Stimulated activated CD4-positive, alpha-beta T cell treated with anti-CD3 and anti-CD28 coated beads, Interleukin-4, amount 100 ng/mL, for 4 hours (primary cell): ENCODE measurements around the gene PPP2R2D.

Experiments
- DNase-seq, 2 experiments: peaks; one replicate each; pipeline ENCODE4 v3.0.0-alpha.2; 2020

PPP2R2D gene

GRCh38 chr10:132003282-132003924 is 102.6 kb downstream of the PPP2R2D start:
- no peak for DNase-seq

GRCh38 chr10:132004052-132004451 is 103.2 kb downstream of the PPP2R2D start:
- no peak for DNase-seq

GRCh38 chr10:132005147-132005546 is 104.3 kb downstream of the PPP2R2D start:
- no peak for DNase-seq

- DNase-seq, result no peak
Measured at GRCh38 chr10:132006966-132007365, 106.2 kb downstream of the PPP2R2D start.

- no peak for DNase-seq
Measured at GRCh38 chr10:132007681-132008080, 106.9 kb downstream of the PPP2R2D start.
